ENCODE results near the gene OR4D2.
"Not testable (repeated sequence)": the region's sequence is repeated elsewhere in the genome, so short reads cannot be mapped to it uniquely, and the experiment has no call there.

Gene OR4D2

GRCh38 chr17:58166682-58167081 lies at the start of gene OR4D2:
Gene OR4D2 (plus strand): TSS chr17:58166982. CDS start chr17:58169656, 2,674 bp downstream.
- DNase-seq (ENCODE audit: low read depth) = no peak

GRCh38 chr17:58117382-58117781 lies 49.4 kb upstream of the OR4D2 start:
- no peak for DNase-seq (ENCODE audit: low read depth)

- no peak for DNase-seq (ENCODE audit: low read depth)
Observed at GRCh38 chr17:58119491-58119890, 47.3 kb upstream of the OR4D2 start.

GRCh38 chr17:58120195-58120822 lies 46.5 kb upstream of the OR4D2 start:
- DNase-seq (ENCODE audit: low read depth) = no peak

- no peak for DNase-seq (ENCODE audit: low read depth)
Observed at GRCh38 chr17:58121925-58122324, 44.9 kb upstream of the OR4D2 start.

GRCh38 chr17:58127846-58128245 lies 38.9 kb upstream of the OR4D2 start:
- no peak for DNase-seq (ENCODE audit: low read depth)

- not testable (repeated sequence) for DNase-seq (ENCODE audit: low read depth)
Observed at GRCh38 chr17:58132697-58133096, 34.1 kb upstream of the OR4D2 start.

- no peak for DNase-seq (ENCODE audit: low read depth)
Observed at GRCh38 chr17:58136669-58137279, 30.0 kb upstream of the OR4D2 start.

- DNase-seq (ENCODE audit: low read depth) = no peak
Observed at GRCh38 chr17:58141505-58141904, 25.3 kb upstream of the OR4D2 start.

GRCh38 chr17:58143335-58143734 lies 23.4 kb upstream of the OR4D2 start:
- not testable (repeated sequence) for DNase-seq (ENCODE audit: low read depth)

- DNase-seq (ENCODE audit: low read depth) = no peak
Observed at GRCh38 chr17:58144801-58145200, 22.0 kb upstream of the OR4D2 start.

GRCh38 chr17:58147930-58148434 lies 18.8 kb upstream of the OR4D2 start, which contains the start of gene OR4D1:
Gene OR4D1 (plus strand): TSS chr17:58148384. CDS start chr17:58155154, 6,770 bp downstream.
- no peak for DNase-seq (ENCODE audit: low read depth)

- DNase-seq (ENCODE audit: low read depth) = no peak
Observed at GRCh38 chr17:58148609-58149008, 18.2 kb upstream of the OR4D2 start.

- no peak for DNase-seq (ENCODE audit: low read depth)
Observed at GRCh38 chr17:58150394-58150793, 16.4 kb upstream of the OR4D2 start.

- peak; percentile 11 for DNase-seq (ENCODE audit: low read depth)
Observed at GRCh38 chr17:58153046-58153445, 13.7 kb upstream of the OR4D2 start.

GRCh38 chr17:58153671-58154070 lies 13.1 kb upstream of the OR4D2 start:
- no peak for DNase-seq (ENCODE audit: low read depth)

GRCh38 chr17:58156839-58157803 lies 9.7 kb upstream of the OR4D2 start:
- DNase-seq (ENCODE audit: low read depth) = peak; percentile 38

GRCh38 chr17:58158181-58158580 lies 8.6 kb upstream of the OR4D2 start:
- no peak for DNase-seq (ENCODE audit: low read depth)

GRCh38 chr17:58161566-58161965 lies 5.2 kb upstream of the OR4D2 start:
- DNase-seq (ENCODE audit: low read depth) = no peak

- no peak for DNase-seq (ENCODE audit: low read depth)
Observed at GRCh38 chr17:58165981-58166380, 801 bp upstream of the OR4D2 start.

- no peak for DNase-seq (ENCODE audit: low read depth)
Observed at GRCh38 chr17:58170622-58171021, 3.8 kb downstream of the OR4D2 start.

- DNase-seq (ENCODE audit: low read depth) = no peak
Observed at GRCh38 chr17:58172369-58173071, 5.7 kb downstream of the OR4D2 start.
